ENCODE data around the gene PIN1.
"Not testable (repeated sequence)": the region's sequence is repeated elsewhere in the genome, so short reads cannot be mapped to it uniquely, and the experiment has no call there.

PIN1 gene

DNA sequence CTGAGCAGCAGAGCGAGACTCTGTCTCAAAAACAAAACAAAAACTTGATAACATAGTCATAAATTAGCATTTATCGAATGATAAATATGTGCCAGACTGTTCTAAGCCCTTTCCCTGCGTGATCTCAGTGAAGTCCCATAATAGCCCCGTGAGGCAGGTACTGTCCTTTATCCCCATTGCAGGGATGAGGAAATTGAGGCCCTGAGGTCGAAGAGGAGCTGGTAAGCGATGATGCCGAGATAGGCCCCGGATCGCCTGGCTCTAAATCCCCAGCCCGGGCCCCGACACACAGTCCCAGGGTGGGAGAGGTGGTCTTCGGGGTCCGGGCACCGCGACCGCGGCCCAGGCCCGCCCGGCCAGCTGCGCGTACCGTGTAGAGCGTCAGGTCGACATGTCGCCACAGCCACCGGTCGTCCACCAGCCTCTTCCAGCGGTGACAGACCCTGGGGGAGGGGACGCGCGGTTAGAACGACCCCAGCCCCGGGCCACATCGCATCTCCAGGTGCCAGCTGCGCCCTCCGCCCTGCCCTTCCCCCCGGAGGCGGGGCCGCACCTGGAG is 16.9 kb upstream of the PIN1 start:
- DNase-seq: peak in 1 of 56 donors; percentile 33

DNA sequence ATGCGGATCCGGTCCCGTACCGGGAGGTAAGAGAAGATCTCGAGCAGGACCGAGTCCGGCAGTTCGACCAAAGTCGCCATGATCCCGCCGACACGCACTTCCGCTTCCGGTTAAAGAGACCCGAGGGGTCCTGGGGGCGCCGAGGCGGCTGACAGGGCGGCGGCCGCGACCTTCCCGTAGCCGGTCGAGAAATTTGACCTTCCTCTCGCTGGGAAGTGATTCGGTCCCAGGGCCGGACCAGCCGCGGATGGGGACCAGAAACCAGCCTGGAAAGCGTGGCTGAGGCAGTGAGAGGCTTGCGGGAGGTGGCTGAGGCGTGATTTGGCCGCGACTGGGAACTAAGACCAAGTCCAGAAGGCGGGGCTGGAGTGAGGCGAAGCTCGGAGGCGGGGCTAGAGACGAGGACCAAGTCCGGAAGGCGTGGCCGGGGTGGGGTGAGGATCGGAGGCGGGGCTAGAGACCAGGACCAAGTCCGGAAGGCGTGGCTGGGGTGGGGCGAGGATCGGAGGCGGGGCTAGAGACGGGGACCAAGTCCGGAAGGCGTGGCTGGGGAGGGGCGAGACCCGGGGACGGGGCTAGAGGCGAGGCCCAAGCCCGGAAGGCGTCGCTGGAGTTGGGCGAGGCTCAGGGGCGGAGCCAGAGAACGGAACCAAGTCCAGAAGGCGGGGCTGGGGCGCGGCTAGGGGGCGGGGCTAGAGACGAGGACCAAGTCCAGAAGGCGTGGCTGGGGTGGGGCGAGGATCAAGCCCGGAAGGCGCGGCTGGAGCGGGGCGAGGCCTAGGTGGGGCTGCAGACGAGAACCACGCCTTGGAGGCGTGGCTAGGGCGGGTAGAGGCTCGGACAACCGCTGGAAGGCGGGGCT is 16.2 kb upstream of the PIN1 start, which contains the start of gene FBXL12:
Gene FBXL12 (minus strand): TSS at position 346 of the 862 bp plus-strand sequence. CDS start 266 bp downstream, at position 80.
- DNase-seq: peak; percentile 92 to 100 (median 100)

DNA sequence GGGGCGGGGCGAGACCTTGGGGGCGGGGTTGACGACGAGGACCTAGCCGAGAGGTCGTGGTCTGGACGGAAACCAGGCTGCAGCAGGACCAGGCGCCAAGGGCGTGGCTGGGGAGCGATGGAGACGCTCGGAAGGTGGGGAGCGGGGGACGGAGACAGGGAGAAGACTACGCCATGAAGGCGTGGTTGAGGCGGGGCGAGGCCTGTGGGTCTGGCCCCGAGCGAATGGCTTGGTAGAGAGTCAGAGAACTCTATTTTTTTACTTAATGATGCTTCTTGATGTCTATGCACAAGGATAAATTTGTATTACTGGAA is 15.6 kb upstream of the PIN1 start:
- DNase-seq: no peak

- not testable (repeated sequence) for DNase-seq
Measured at GRCh38 chr19:9820034-9820433, 15.1 kb upstream of the PIN1 start.

DNA sequence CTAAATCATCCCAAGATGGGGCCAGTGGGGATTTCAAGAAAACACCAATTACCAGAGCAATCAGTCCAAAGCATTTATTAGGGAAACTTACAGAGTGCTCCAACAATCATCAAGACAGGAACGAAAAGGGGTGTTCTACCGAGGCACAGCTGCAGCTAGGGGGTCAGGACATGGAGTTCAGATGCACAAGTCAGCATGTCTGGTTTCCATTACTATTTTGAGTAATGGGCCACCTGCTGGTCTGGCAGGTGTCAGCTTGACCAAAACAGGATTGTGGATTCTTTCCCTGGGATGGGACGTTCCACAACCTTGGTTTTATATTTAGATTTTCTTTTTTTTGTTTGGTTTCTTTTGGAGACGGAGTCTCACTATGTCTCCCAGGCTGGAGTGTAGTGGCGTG is 11.3 kb upstream of the PIN1 start:
- DNase-seq: no peak

DNA sequence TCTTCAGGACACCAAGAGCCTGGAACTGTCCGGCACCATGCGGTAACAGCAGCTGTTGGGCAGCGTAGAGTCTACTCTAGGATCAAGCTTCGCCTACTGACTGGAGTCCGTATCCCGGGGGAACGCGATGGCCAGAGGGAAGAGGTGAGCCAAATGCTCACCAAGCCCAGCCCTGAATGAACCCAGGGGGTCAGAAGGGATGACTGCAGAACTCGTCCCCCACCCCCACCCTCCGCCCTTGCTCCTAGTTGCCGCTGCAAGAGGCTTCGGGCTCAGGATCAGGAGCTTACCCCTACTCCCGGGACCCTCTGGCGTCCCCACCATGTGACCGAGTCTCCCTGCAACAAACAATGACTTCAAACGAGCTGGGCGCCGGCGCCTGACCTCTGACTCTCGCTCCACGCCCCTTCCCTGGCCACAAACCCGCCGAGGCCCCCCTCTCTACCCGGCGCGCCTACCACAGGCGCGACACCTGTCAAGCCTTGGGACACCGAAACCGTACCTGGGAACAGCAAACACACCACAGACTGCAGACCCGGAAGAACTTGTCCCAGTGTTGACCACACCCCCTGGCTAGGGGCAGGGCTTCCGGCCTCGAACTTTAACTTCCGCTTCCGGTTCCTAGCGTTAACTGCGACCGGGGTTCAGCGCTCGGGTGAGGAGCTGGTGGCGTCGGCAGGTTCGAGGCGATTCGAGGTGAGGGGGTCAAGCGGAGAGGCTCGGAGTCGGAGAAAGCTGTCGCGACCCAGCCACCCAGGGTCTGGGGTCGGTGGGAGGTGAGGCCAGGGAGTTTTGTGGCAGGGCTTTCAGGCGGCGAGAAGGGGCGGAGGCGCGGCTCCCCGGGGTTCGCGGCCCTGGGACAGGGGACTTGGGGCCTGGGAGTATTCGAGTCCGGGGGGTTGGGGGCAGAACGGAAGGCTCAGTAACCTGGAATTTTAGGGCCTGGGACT is 7.6 kb upstream of the PIN1 start, which contains the start of gene UBL5:
Gene UBL5 (plus strand): TSS at position 630 of the 950 bp plus-strand sequence. CDS start 420 bp downstream, outside the sequence.
- peak; percentile 29 to 93 (median 80) for DNase-seq

GRCh38 chr19:9828551-9829063 is 6.5 kb upstream of the PIN1 start:
- DNase-seq: no peak

DNA sequence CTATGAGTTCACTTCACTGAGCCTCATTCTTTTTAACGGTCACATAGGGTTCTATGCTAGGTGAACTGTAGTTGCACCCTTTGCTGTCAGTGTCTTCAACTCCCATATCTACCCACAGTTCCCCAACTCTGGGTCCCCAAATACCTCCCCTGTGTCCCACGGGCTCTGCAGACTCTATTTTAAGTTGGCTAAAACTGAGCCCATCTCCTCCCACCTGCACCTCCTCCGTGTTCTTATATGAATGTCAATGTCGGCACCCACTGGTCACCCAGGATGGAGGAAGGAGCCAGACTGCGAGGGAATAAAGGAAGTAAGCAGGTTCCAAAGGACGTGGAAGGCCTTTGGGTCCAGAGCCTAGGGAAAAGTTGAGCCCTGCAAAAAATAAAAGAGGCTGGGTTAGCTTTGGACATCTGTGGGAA is 802 bp upstream of the PIN1 start:
- no peak for DNase-seq

- peak in 2 of 56 donors; percentile 25 to 49 for DNase-seq
Measured at GRCh38 chr19:9835507-9835949, 410 bp downstream of the PIN1 start.

DNA sequence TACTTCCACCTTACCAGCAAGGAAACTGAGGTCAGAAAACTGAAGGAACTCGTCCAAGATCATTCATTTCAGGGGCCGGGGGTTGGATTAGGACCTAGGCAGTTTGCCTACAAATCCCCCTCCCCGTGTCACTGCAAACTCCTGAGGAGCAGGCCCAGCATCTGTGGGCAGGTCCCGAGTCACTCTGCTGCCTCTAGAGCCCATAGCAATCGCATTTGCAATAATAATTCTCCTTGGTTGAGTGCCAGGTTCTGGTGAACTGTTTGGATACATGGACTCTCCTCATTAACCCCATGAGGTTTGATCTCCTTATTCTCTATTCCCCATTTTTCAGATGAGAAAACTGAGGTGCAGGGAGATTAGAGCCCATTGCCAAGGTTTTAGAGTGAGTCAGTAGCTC is 903 bp downstream of the PIN1 start:
- no peak for DNase-seq

DNA sequence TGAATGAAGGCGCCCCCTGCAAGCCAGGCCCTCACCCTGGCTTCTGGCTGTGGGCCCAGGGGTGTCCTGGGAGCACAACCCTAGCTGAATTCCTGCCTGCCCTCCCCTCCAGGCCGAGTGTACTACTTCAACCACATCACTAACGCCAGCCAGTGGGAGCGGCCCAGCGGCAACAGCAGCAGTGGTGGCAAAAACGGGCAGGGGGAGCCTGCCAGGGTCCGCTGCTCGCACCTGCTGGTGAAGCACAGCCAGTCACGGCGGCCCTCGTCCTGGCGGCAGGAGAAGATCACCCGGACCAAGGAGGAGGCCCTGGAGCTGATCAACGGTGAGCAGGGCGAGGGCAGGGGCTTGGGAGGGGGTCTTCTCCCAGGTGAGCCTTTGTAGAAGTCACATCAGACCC is 3.2 kb downstream of the PIN1 start:
- no peak for DNase-seq

GRCh38 chr19:9839415-9839814 is 4.3 kb downstream of the PIN1 start:
- no peak for DNase-seq

- DNase-seq: peak in 13 of 56 donors; percentile 1 to 33 (median 20)
Measured at GRCh38 chr19:9842834-9843625, 7.9 kb downstream of the PIN1 start.

GRCh38 chr19:9843626-9844273 is 8.6 kb downstream of the PIN1 start:
- DNase-seq: not testable (repeated sequence)

- DNase-seq: peak in 28 of 56 donors; percentile 8 to 66 (median 41)
Measured at GRCh38 chr19:9847087-9847671, 12.1 kb downstream of the PIN1 start.

GRCh38 chr19:9848060-9848459 is 12.9 kb downstream of the PIN1 start:
- DNase-seq: peak in 7 of 56 donors; percentile 2 to 49 (median 12)

DNA sequence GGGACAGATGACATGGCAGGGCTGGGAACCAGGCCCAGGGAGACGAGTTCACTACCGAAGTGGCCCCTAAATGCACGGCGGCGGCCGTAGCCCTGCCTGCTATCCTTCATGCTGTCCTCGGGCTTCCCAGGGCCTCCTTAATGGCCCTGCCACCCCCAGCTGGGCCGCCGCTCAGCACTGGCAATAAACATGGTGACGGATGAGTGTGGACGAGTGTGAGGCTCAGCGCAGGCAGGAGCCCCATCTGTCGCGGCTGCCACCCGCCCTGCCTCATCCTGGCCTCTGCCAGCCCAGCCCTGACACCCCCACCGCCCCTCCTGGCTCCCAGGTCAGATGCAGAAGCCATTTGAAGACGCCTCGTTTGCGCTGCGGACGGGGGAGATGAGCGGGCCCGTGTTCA is 13.6 kb downstream of the PIN1 start:
- DNase-seq: no peak

DNA sequence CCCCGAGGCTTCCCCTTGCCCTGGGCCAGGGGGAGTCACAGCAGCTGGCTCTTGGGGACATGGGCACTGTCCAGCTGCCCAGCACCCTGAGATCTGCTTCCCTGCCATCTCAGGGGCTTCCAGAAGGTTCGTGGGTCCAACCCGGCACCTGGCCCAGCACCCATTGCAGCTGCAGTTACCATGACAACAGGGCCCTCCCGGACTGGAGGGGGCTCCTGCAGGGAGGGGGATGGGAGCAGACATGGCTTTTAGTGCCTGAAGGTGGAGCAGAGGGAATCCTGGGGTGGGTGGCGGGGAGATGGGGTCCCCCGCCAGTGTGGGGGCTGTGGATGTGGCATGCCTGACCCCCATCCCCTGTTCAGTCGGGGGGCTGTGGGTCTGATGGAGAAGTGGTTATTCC is 14.7 kb downstream of the PIN1 start:
- peak in 2 of 56 donors; percentile 20 to 28 for DNase-seq

DNA sequence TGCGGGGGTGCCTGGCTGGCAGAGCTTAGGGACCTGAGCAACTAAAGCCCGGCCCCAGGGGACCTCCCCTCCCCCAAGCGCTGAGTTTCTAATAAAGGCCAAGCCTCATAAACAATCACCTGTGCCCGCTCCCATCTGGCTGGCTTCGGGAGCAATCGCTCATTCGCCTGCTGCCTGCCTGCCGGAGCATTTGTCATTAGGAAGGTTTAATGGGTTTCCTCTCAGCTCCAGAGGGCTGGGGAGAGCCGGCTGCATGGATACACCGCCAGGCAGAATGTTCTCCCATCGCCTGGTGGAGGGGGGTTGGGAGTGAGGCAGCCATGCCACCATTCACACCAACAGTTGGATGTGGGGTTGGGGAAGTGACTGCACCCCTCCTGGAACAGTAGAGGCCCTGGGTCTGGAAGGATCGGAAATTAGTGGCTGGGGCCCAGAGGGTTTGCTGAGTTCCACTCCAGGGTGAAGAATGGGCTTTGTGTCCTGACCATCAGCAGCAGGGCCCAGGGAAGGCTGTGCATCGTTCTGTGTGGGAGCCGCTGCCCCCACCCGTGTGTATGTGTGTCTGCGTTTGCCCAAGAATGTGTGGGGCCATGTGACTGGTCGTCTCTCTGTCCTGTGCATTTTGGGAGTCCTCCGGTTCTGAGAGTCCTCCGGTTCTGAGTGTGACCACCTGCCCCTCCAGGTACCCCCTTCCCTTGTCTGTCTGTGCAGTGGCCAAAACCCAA is 15.3 kb downstream of the PIN1 start:
- DNase-seq: peak in 15 of 56 donors; percentile 2 to 37 (median 26)

All from amygdala (tissue), 56 donors.